ENCODE results near the gene ANXA11. TPM values are rescaled to one million over a fixed set of nuclear protein-coding genes. Genes with fewer than 3 reads are reported as not detected.
A peak's percentile ranks its signal among the peaks of the same experiment; 100 is the strongest.

The ANXA11 gene
- total and polyA plus RNA-seq, 12 donors: 39.0 to 249 (median 73.2) TPM

GRCh38 chr10:80171248-80171660 lies 34.1 kb downstream of the ANXA11 start:
- 93 to 96% (median 94%) methylated on average over 7 of the region's 7 CpGs for WGBS, 4 donors
- Histone ChIP-seq H3K4me1 (replicated peaks in 1 of 2) (no peaks in the 10 kb centered on the region), H3K4me3 (no peak overlapping the region), H3K36me3 (replicated peaks in 1 of 2) (peaks cover 0 to 18% of the 10 kb centered on the region in 2 donors), H3K9me3 (replicated peaks in 1 of 3) (no peaks in the 10 kb centered on the region), H3K27ac (no peak overlapping the region), H3K27me3 (no peaks in the 10 kb centered on the region)
- DNase-seq: no peak
- TF ChIP-seq CTCF (IDR thresholded peaks at IDR 0.05) (no peak), POLR2A (IDR thresholded peaks at IDR 0.05) (no peak)
- intact Hi-C loops (cut with DNase I): no loop called here

- H3K9me3 ChIP-seq (replicated peaks in 1 of 3): no peaks in the 10 kb centered on the region
- H3K4me3 ChIP-seq: no peak overlapping the region
- TF ChIP-seq POLR2A (IDR thresholded peaks at IDR 0.05): no peak
- no peak for TF ChIP-seq CTCF (IDR thresholded peaks at IDR 0.05)
- no peaks in the 10 kb centered on the region for H3K27me3 ChIP-seq
- H3K36me3 ChIP-seq (replicated peaks in 1 of 2): peaks cover 0 to 18% of the 10 kb centered on the region in 2 donors
- no peak for DNase-seq
- no peaks in the 10 kb centered on the region for H3K4me1 ChIP-seq (replicated peaks in 1 of 2)
- no peak overlapping the region for H3K27ac ChIP-seq
- intact Hi-C loops (cut with DNase I): no loop called here
- 89 to 97% (median 93%) methylated on average over 5 to 10 of the region's 10 CpGs for WGBS, 4 donors
These were observed 34.7 kb downstream of the ANXA11 start for GRCh38 chr10:80170641-80171040.

GRCh38 chr10:80170026-80170425 lies 35.3 kb downstream of the ANXA11 start:
- TF ChIP-seq POLR2A (IDR thresholded peaks at IDR 0.05) (no peak), CTCF (IDR thresholded peaks at IDR 0.05) (no peak)
- intact Hi-C loops (cut with DNase I): no loop called here
- Histone ChIP-seq H3K4me3 (no peak overlapping the region), H3K36me3 (replicated peaks in 1 of 2) (peaks cover 0 to 18% of the 10 kb centered on the region in 2 donors), H3K4me1 (replicated peaks in 1 of 2) (no peaks in the 10 kb centered on the region), H3K27ac (no peak overlapping the region), H3K27me3 (no peaks in the 10 kb centered on the region), H3K9me3 (replicated peaks in 1 of 3) (no peaks in the 10 kb centered on the region)
- WGBS, 4 donors: 72 to 80% (median 75%) methylated on average over 4 of the region's 4 CpGs
- no peak for DNase-seq

- H3K27ac ChIP-seq: peak overlapping the region in 1 of 5 donors; percentile 29
- no peaks in the 10 kb centered on the region for H3K9me3 ChIP-seq (replicated peaks in 1 of 3)
- intact Hi-C loops (cut with DNase I): no loop called here
- no peaks in the 10 kb centered on the region for H3K27me3 ChIP-seq
- no peaks in the 10 kb centered on the region for H3K4me1 ChIP-seq (replicated peaks in 1 of 2)
- no peak for DNase-seq
- H3K4me3 ChIP-seq: no peak overlapping the region
- TF ChIP-seq CTCF (IDR thresholded peaks at IDR 0.05) (no peak), POLR2A (IDR thresholded peaks at IDR 0.05) (no peak)
- peaks cover 0 to 18% of the 10 kb centered on the region in 2 donors for H3K36me3 ChIP-seq (replicated peaks in 1 of 2)
- 53 to 91% (median 89%) methylated on average over 2 to 13 of the region's 13 CpGs for WGBS, 4 donors
These were observed 36.5 kb downstream of the ANXA11 start for GRCh38 chr10:80168679-80169380.
